Fibroblast of lung (primary cell): Measurements from ENCODE around the gene SP5. TPM values are rescaled to one million over a fixed set of nuclear protein-coding genes. Genes with fewer than 3 reads are reported as not detected.

Experiments used
- DNase-seq, 2 donors: peaks; one replicate each; pipeline versions ENCODE4 v3.0.0 to v3.0.0-alpha.2; 2010; ENCODE audit warnings: low read depth in 2 of 2
- H2AFZ ChIP-seq: 2 replicates; pipeline ENCODE4 v1.5.1; 2012; ENCODE audit warnings: low read length, control low read depth, inconsistent platforms
- H3K27ac ChIP-seq: 2 replicates; pipeline ENCODE4 v1.5.1; 2011; ENCODE audit warnings: low read length, control low read depth; ENCODE audit not compliant: insufficient read depth
- H3K27me3 ChIP-seq: 2 replicates; pipeline ENCODE4 v1.5.1; 2011; ENCODE audit warnings: mild to moderate bottlenecking, low read length; ENCODE audit not compliant: control insufficient read depth, insufficient read depth
- H3K36me3 ChIP-seq: 2 replicates; pipeline ENCODE4 v1.5.1; 2011; ENCODE audit warnings: low read length; ENCODE audit not compliant: control insufficient read depth, insufficient read depth
- H3K4me1 ChIP-seq: 2 replicates; pipeline ENCODE4 v1.5.1; 2011; ENCODE audit warnings: low read length; ENCODE audit not compliant: control insufficient read depth, insufficient read depth; ENCODE audit errors: extremely low read depth
- H3K4me2 ChIP-seq: 2 replicates; pipeline ENCODE4 v1.5.1; 2011; ENCODE audit warnings: low read length, control low read depth; ENCODE audit not compliant: insufficient read depth; ENCODE audit errors: extremely low read depth
- H3K4me3 ChIP-seq, 4 experiments: fragments of 200-600 bp in 1 of 4; sonication (generic) in 1 of 4; replicated peaks in 1 of 4; 2 replicates each; pipeline ENCODE4 v1.5.1; 2011 to 2016; ENCODE audit warnings: low read length in 4 of 4, low read depth in 3 of 4, mild to moderate bottlenecking in 3 of 4, control low read depth in 2 of 4, inconsistent platforms in 1 of 4, mixed read lengths in 1 of 4; ENCODE audit not compliant: insufficient read depth in 1 of 4; ENCODE audit errors: control extremely low read depth in 1 of 4
- H3K79me2 ChIP-seq: 2 replicates; pipeline ENCODE4 v1.5.1; 2012; ENCODE audit warnings: mild to moderate bottlenecking, low read length, inconsistent platforms; ENCODE audit not compliant: control insufficient read depth, insufficient read depth
- H3K9ac ChIP-seq: 2 replicates; pipeline ENCODE4 v1.5.1; 2011; ENCODE audit warnings: mild to moderate bottlenecking, low read length, control low read depth; ENCODE audit not compliant: insufficient read depth
- H3K9me3 ChIP-seq: 2 replicates; pipeline ENCODE4 v1.5.1; 2012; ENCODE audit warnings: low read depth, low read length; ENCODE audit not compliant: control insufficient read depth, insufficient read depth
- H4K20me1 ChIP-seq: 2 replicates; pipeline ENCODE4 v1.5.1; 2011; ENCODE audit warnings: low read length; ENCODE audit not compliant: control insufficient read depth, insufficient read depth; ENCODE audit errors: extremely low read depth
- EZH2 ChIP-seq: IDR thresholded peaks from 2 replicates; pipeline ENCODE4 v1.5.1; 2012; ENCODE audit warnings: low read length, control low read depth, mild to moderate bottlenecking; ENCODE audit errors: missing control alignments
- polyA plus RNA-seq, 2 donors: library from polyadenylated mRNA; depleted of rRNA in 1 of 2; stranded (reverse) in 1 of 2; unstranded in 1 of 2; fragments of >200 nt; gene quantifications; 2 replicates each; pipeline ENCODE4 v1.2.1, GENCODE V29; 2011 to 2012; ENCODE audit warnings: missing spikeins in 1 of 2
- total RNA-seq: library from RNA; depleted of rRNA; stranded (reverse); fragments of >200 nt; gene quantifications from 2 replicates; pipeline ENCODE4 v1.2.1, GENCODE V29; 2014
- TF ChIP-seq, protein P1 (sequence below), 2 donors: IDR thresholded peaks in 1 of 2; conservative IDR thresholded peaks in 1 of 2; 1 replicate in 1 of 2; 2 replicates in 1 of 2; pipeline ENCODE4 v1.5.1; 2011 to 2012; ENCODE audit warnings: low read length in 2 of 2, control low read depth in 1 of 2, inconsistent platforms in 1 of 2, low read depth in 1 of 2, mild to moderate bottlenecking in 1 of 2

SP5 gene
- total and polyA plus RNA-seq, 2 donors (not counting 1 experiment from before 2014, with no cell fraction given): under 0.01 TPM; not detected in 1

DNA sequence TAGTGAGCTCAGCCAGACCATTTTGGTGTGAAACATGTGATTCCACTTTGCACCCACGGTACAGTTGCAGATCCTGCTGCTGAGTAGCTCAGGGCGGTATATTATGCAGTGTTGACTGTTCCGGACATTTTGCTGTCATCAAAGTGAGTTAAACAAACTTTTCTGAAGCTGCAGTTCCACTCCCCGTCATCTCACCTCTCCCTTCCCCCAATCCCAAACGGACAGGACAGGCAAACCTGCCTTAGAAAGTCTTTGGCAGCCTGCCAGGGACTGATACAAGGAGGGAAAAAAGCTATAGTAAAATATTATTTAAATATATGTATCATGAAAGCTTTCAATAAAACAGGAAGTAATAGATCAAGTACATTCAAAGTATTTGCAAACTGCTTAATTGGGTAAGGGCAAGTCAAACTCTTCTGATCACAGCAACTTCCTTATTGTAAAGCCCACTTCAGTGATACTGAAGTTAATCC lies 35.5 kb upstream of the SP5 start:
- no peaks in the 10 kb centered on the region for H3K36me3 ChIP-seq
- no peaks in the 10 kb centered on the region for H3K4me1 ChIP-seq
- H3K4me2 ChIP-seq: no peak overlapping the region
- TF ChIP-seq, protein P1, sequence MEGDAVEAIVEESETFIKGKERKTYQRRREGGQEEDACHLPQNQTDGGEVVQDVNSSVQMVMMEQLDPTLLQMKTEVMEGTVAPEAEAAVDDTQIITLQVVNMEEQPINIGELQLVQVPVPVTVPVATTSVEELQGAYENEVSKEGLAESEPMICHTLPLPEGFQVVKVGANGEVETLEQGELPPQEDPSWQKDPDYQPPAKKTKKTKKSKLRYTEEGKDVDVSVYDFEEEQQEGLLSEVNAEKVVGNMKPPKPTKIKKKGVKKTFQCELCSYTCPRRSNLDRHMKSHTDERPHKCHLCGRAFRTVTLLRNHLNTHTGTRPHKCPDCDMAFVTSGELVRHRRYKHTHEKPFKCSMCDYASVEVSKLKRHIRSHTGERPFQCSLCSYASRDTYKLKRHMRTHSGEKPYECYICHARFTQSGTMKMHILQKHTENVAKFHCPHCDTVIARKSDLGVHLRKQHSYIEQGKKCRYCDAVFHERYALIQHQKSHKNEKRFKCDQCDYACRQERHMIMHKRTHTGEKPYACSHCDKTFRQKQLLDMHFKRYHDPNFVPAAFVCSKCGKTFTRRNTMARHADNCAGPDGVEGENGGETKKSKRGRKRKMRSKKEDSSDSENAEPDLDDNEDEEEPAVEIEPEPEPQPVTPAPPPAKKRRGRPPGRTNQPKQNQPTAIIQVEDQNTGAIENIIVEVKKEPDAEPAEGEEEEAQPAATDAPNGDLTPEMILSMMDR (conservative IDR thresholded peaks at IDR 0.05 in 1 of 2, IDR thresholded peaks at IDR 0.05 in 1 of 2; ENCODE audit: low read depth in 1 of 2, low read length in 2 of 2): no peak
- TF ChIP-seq EZH2: no peak
- no peak overlapping the region for H3K9ac ChIP-seq
- H4K20me1 ChIP-seq: no peaks in the 10 kb centered on the region
- no peaks in the 10 kb centered on the region for H3K9me3 ChIP-seq
- H3K27ac ChIP-seq: no peak overlapping the region
- no peaks in the 10 kb centered on the region for H3K79me2 ChIP-seq
- H2AFZ ChIP-seq: no peak overlapping the region
- no peak overlapping the region for H3K4me3 ChIP-seq
- H3K27me3 ChIP-seq: no peaks in the 10 kb centered on the region
- no peak for DNase-seq

DNA sequence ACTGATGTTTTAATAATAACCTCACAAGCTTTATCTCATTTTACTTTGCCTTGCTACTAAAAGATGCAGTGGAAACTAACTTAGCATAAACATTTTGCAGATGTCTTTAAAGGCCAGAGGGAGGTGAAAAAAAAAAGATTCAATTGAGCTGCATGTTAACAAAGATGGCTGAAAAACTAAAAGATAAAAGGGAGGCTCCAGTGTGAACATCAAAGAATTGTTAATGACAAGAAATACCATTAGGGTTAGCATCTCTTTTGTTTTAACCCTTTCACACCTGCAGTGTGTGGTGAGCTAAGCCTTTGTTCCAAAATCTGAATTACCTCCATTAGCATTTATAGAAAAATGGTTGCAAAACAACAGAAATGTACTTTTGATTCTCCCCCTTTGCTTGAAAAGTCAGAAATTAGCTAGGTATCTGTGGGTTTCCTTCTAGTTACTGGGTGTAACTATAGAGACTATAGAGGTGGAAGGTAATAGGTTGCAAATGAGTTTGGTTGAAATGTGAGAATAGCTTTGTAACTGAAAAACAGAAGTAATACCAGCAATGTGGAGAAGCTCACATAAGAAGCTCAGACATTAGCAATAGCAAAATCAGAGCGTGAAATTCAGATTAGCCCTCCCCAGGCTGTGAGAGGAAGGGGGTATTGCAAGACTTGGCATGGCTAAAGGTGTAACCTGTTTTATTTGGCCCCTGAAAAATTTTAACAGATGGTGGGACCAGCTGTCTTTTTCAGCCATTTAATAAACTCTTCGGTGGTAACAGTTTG lies 34.8 kb upstream of the SP5 start:
- no peak overlapping the region for H3K27ac ChIP-seq
- H3K79me2 ChIP-seq: no peaks in the 10 kb centered on the region
- no peaks in the 10 kb centered on the region for H4K20me1 ChIP-seq
- TF ChIP-seq, protein P1 (conservative IDR thresholded peaks at IDR 0.05 in 1 of 2, IDR thresholded peaks at IDR 0.05 in 1 of 2; ENCODE audit: low read depth in 1 of 2, low read length in 2 of 2): no peak
- TF ChIP-seq EZH2: no peak
- no peak overlapping the region for H3K9ac ChIP-seq
- no peak overlapping the region for H2AFZ ChIP-seq
- no peak overlapping the region for H3K4me2 ChIP-seq
- no peak overlapping the region for H3K4me3 ChIP-seq
- DNase-seq: no peak
- H3K36me3 ChIP-seq: no peaks in the 10 kb centered on the region
- H3K4me1 ChIP-seq: no peaks in the 10 kb centered on the region
- no peaks in the 10 kb centered on the region for H3K9me3 ChIP-seq
- no peaks in the 10 kb centered on the region for H3K27me3 ChIP-seq

DNA sequence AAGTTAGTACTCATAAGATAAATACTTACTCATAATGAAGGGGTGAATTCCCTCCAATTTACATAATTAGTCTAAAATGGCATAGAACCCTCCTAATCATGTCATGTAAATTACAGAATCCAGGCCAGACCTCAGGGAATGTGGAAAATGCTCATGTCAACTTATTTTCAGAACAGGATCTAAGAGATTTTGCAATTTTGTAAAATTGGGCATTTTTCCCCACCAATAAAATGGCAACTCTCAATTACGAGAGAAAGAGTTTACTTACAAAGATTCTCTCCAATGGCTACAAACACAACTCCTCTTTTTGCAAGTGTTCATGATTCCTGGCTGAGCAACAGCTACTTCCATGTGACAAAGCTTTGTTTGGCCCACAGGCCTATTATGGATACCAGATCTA lies 33.8 kb upstream of the SP5 start:
- no peak overlapping the region for H2AFZ ChIP-seq
- no peaks in the 10 kb centered on the region for H3K27me3 ChIP-seq
- no peak overlapping the region for H3K4me3 ChIP-seq
- no peaks in the 10 kb centered on the region for H4K20me1 ChIP-seq
- no peak for TF ChIP-seq EZH2
- TF ChIP-seq, protein P1 (conservative IDR thresholded peaks at IDR 0.05 in 1 of 2, IDR thresholded peaks at IDR 0.05 in 1 of 2; ENCODE audit: low read depth in 1 of 2, low read length in 2 of 2): no peak
- no peak overlapping the region for H3K9ac ChIP-seq
- H3K36me3 ChIP-seq: no peaks in the 10 kb centered on the region
- H3K9me3 ChIP-seq: no peaks in the 10 kb centered on the region
- no peaks in the 10 kb centered on the region for H3K79me2 ChIP-seq
- no peak for DNase-seq
- H3K27ac ChIP-seq: no peak overlapping the region
- H3K4me2 ChIP-seq: no peak overlapping the region
- H3K4me1 ChIP-seq: no peaks in the 10 kb centered on the region
